GM03348 (cell line): Measurements from ENCODE around the gene MRPL50.

Experiments used
- DNase-seq: peaks from one replicate; pipeline ENCODE4 v3.0.0; 2012; ENCODE audit warnings: low spot score

Gene MRPL50

DNA sequence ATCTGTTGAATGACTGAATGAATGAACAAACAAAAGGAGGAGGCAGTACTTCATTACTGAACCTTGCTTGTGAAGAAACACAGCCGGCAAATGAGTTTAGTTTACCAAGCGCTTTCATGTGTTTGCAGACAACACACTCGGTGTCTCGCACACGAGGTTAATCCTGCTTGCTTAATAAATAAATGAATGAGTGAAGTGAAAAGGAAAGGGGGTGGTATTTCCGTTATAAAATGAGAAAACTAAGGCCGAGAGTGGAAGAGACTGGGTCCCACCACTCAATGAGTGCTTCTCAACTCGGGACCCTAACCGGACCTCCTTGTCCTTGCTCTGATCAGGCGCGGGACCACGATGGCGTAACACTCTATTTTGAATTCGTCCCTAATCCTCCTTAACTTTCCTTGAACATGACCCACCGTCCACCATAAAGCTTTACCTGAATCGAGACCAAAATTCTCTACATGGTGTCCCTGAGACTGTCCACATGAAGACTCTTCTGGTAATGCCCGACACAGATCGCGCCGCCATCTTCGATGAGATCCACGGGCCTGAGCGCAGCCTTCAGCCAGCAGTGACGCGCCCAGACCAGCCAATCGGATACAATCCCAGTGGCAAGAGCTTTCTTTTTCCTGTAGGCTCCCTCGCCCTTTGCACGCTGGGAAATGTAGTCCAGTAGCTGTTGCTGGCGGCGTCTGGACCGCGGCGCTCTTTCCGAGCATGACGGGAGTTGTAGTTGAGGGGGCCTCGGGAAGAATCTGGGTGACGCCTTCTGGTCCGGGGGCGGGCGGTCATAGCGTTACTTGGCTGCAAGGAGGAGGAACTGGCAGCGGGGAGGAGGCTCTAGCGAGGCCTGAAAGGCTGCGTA, at the start of gene MRPL50, which contains the start of gene ZNF189:
Gene MRPL50 (minus strand): TSS at position 551 of the 862 bp plus-strand sequence. CDS start 26 bp downstream, at position 525.
Gene ZNF189 (plus strand): TSS at position 784 of the 862 bp plus-strand sequence. CDS start 306 bp downstream, outside the sequence.
- peak; percentile 97 for DNase-seq

DNA sequence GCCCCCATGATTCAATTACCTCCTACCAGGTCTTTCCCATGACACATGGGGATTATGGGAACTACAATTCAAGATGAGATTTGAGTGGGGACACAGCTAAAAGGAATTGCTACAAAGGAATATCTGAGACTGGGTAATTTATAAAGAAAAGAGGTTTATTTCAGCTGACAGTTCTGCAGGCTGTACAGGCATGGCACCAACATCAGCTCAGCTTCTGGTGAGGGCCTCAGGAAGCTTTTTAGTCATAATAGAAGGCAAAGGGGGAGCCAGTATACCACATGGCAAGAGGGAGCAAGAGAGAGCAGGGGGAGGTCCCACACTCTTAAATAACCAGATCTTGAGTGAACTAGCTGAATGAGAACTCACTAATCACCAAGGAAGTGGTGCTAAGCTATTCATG, 48.3 kb upstream of the MRPL50 start:
- DNase-seq: no peak

GRCh38 chr9:101445353-101446029, 47.1 kb upstream of the MRPL50 start:
- DNase-seq: peak; percentile 7

DNA sequence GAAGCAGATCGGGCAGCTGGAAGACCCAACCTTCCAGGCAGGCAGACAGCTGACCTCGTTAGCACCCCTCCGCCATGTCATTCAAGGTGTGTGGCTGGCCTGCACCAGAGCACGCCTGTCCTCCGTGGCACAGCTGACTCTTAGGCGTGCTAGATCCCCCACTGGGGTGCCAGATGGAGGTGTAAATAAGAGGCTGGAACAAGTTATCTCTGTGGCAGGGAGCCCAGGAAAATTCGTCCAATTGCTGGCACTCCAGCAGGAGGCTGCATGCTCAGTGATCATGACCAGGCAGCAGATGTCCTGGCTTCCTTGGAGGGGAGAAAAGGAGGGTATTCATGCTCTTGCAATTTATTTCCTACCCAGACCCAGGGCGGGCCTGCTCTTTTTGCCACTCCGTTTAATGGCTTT, 45.0 kb upstream of the MRPL50 start:
- DNase-seq: no peak

DNA sequence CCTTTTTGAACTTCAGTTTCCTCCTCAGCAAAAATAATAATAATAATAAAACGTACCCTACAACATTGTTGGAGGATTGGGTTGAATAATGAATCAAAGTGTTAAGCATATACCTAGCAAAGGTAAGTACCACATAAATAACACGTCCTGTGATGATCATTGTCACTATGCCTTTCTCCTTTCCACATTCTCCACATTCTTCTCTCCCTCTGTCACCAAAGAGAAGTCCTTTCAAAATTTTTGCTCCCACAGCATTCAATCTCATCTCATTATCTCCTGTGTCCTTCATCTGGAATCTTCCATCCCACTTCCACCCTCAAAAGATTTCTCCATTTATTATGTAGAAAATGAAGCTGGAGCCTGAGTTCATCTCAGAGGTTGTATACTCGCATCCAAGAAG, 44.3 kb upstream of the MRPL50 start:
- no peak for DNase-seq

GRCh38 chr9:101442318-101442717, 43.9 kb upstream of the MRPL50 start:
- DNase-seq: no peak

- DNase-seq: no peak
Measured at GRCh38 chr9:101440714-101441230, 42.4 kb upstream of the MRPL50 start.

DNA sequence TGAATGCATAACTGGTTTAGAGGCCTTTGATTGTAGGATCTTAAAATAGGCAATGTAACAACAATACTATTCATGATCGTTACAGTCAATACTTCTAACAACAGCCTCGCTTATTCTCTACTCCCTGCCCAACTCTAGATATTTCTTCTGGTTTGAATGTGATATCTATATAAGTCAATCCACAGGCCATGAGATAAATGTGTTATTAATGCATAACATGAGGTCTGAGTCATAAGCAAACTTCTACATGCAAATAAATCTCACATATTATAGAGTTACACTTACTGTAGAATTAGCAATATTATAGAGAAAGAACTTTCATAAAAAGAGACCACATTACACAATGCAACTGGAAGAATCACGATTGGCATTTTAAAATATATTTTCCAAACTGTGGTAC, 40.1 kb upstream of the MRPL50 start:
- DNase-seq: no peak

DNA sequence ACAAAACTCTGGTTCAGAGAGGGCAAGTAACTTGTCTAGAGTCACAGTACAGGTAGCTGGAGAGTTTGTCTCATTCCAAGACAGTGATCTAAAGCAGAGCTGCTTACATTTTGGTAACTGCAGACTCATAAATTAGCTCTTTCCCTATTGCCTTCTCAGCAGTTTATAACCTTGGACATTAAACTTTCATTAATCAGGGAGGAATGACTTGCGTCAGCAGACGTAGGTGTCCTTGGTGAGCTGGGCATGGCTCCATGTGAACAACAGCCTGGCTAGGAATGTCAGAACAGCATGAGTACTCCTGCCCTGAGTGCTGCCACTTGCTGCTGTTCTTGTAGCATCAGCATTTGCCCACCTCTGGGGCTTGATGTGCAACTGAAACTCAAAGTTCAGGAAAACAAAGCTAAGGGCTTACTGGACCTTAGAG, 39.4 kb upstream of the MRPL50 start:
- no peak for DNase-seq

DNA sequence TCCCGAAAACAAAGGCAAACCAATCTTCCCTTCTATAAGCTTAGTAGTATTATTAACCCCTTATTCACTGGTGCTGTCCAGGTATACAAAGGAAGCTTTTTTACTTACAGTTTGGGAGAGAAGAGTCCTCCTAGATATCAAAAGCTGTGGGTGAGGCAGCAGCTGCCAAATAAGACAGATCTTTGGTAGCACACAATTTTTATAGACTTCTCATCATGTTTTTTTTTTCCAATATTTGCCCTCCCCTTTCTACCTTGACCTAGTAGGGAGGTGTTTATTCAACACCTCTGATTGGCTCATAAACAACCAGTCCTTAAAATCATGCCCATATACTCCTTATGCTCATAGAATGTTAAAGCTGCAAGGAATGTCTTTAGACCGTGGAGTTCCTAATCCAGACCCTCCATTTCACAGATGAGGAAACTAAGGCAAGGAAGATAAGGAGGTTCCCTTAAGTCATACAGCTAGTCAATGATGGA, 37.2 kb upstream of the MRPL50 start, which contains the start of gene ALDOB:
Gene ALDOB (minus strand): TSS at position 174 of the 479 bp plus-strand sequence. CDS start 4,887 bp downstream, outside the sequence.
- no peak for DNase-seq

- no peak for DNase-seq
Measured at GRCh38 chr9:101434998-101435397, 36.6 kb upstream of the MRPL50 start.

DNA sequence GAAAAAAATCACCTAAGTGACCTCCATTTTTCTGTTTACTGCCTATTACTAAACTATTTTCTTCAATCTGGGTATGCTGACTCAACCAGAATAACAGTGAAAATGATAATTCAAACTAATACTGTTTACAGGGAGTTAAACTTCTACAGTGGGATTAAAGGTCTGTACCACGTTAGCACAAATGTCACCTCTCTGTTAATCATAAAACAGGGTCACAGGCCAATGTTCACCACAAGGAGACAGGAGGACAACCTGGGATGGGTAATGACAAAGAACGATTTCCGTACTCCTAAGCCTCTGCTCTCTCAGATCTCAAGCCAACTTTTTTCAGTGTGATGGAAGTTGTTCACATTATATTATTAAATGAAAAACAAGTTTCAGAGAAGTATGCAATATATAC, 34.8 kb upstream of the MRPL50 start:
- DNase-seq: no peak

GRCh38 chr9:101432740-101433139, 34.3 kb upstream of the MRPL50 start:
- DNase-seq: no peak

- no peak for DNase-seq
Measured at GRCh38 chr9:101432171-101432570, 33.8 kb upstream of the MRPL50 start.

GRCh38 chr9:101429736-101430135, 31.3 kb upstream of the MRPL50 start:
- no peak for DNase-seq

GRCh38 chr9:101428909-101429308, 30.5 kb upstream of the MRPL50 start:
- DNase-seq: no peak

GRCh38 chr9:101427957-101428655, 29.7 kb upstream of the MRPL50 start:
- no peak for DNase-seq

DNA sequence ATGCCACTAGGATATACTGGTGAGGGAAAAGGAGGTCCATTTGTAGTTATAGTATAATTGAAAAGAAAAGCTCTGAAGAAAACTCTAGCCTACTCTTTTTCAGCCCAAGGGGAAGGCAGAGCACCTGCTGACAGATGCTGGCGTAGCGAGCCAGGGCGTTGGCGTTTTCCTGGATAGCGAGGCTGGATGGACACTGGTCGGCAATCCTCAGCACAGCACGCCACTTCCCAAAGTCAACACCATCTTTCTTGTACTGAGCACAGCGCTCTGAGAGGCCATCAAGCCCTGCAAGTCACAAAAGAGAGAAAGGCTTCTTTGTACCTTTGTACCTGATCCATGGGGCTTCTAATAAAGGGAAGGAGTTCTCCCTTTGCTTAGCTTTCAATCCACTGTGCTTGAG, 28.9 kb upstream of the MRPL50 start:
- no peak for DNase-seq

DNA sequence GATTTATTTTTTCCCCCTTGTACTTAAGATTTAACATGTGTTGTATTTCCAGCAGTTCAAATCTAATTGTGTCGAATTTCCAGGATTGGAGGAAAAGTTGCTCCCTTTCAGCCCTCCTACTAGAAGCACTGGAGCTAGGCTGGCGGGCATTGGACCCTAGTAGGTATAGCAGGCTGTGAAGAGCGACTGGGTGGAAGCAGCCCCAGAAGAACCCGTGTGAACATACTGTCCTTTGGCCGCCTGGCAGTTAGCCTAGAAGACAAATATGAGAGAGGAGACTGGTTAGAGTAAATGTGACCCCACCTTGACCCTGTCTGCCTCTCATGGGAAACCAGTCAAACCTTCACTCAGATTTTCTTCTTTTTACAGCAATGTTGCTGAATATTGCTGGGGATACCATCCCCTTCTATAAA, 23.2 kb upstream of the MRPL50 start:
- no peak for DNase-seq

DNA sequence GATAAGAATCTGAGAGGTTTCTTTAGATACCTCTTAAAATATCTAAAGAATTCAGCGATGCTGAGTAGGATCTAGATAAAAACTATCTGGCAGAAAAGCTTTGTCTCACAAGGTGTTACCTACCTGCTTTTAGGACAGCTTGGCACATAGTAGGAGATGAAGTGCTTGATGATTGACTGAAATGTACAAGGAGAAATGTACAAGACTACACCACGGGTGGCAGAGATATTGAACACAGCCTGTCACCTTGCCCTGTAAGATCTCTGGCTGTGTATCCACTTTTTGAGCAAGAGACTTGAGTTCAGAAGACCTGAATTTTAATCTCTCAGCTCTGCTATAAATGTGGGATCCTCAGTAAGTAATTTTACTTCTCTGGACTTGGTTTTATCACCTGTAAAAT, 21.4 kb upstream of the MRPL50 start:
- DNase-seq: no peak

DNA sequence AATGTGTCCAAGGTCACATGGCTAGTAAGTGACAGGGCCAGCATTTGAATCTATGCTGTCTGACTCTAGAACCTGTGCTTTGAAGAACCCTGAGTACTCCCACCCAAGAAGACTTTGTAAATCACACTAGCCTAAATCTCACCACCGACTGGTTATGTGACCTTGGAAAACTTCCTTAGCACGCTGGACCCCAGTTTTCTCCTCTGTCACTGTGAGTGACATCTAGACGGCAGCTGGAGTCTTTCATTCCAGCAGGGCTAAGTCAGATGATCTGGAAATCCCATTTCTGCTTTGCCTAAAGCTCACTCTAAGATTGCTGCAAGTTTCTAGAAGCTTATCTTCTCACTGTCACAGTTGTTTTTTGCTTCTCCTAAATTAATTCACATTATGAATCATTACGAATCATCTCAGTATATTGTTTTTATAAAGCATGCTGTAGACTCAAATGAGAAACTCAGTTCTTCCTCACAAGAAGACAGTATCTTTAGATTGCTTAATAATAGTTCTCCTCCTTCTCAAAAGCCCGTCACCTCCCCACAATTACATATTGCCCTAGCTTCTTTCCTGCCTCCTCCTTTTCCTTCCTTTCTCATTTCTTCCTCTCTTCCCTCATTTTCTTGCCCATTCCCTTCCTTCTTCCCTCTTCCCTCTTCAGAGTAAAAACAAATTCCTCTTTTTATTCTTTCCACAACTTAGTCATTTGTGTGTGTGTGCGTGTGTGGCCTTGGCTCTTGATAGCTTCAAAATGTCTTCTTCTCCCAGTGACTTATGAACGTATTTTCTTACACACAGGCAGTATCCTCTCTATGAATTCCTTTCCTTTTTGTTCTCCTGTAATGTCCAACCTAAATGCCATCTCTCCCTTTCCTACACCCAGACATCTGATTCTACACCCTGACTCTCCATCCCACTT, 20.4 kb upstream of the MRPL50 start:
- no peak for DNase-seq
